ENCODE results near the gene EPS8L2. TPM values are rescaled to one million over a fixed set of nuclear protein-coding genes. Genes with fewer than 3 reads are reported as not detected.

The EPS8L2 gene
- polyA plus RNA-seq, 1 experiment, result 11.0 TPM

- no peaks in the 10 kb centered on the region for H3K27me3 ChIP-seq (ENCODE audit: control insufficient read depth, insufficient read depth, low read length)
- no peaks in the 10 kb centered on the region; the same call in 1 of the 2 replicates for H3K9me3 ChIP-seq (ENCODE audit: control insufficient read depth, insufficient read depth, low read length)
- H3K4me3 ChIP-seq (ENCODE audit: low read depth, low read length), result peak overlapping the region; percentile 67
- no peak for DNase-seq (ENCODE audit: low read depth, low spot score)
- POLR2A ChIA-PET, result interaction anchor here (0.6 to 2.4 kb wide), 5 partner anchors 9 to 169 kb away, joined by 3 to 11 read pairs (median 4); partner anchors contain the start of genes DEAF1, LRRC56 and TMEM80
- H3K27ac ChIP-seq (ENCODE audit: low read depth, low read length), result no peak overlapping the region
- TF ChIP-seq, protein P1, sequence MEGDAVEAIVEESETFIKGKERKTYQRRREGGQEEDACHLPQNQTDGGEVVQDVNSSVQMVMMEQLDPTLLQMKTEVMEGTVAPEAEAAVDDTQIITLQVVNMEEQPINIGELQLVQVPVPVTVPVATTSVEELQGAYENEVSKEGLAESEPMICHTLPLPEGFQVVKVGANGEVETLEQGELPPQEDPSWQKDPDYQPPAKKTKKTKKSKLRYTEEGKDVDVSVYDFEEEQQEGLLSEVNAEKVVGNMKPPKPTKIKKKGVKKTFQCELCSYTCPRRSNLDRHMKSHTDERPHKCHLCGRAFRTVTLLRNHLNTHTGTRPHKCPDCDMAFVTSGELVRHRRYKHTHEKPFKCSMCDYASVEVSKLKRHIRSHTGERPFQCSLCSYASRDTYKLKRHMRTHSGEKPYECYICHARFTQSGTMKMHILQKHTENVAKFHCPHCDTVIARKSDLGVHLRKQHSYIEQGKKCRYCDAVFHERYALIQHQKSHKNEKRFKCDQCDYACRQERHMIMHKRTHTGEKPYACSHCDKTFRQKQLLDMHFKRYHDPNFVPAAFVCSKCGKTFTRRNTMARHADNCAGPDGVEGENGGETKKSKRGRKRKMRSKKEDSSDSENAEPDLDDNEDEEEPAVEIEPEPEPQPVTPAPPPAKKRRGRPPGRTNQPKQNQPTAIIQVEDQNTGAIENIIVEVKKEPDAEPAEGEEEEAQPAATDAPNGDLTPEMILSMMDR (IDR thresholded peaks at IDR 0.05; ENCODE audit: low read depth, low read length), result no peak
- CTCF ChIA-PET, result no interaction called here
These were observed 467 bp downstream of the EPS8L2 start for GRCh38 chr11:706439-706956.

- peak overlapping the region; percentile 31 for H3K27ac ChIP-seq (ENCODE audit: low read depth, low read length)
- H3K27me3 ChIP-seq (ENCODE audit: control insufficient read depth, insufficient read depth, low read length), result no peaks in the 10 kb centered on the region
- TF ChIP-seq, protein P1 (IDR thresholded peaks at IDR 0.05; ENCODE audit: low read depth, low read length), result no peak
- DNase-seq (ENCODE audit: low read depth, low spot score), result no peak
- CTCF ChIA-PET, result no interaction called here
- H3K9me3 ChIP-seq (ENCODE audit: control insufficient read depth, insufficient read depth, low read length), result no peaks in the 10 kb centered on the region; the same call in 1 of the 2 replicates
- POLR2A ChIA-PET, result interaction anchor here (2.4 kb wide), 1 partner anchor 12 kb away, joined by 11 read pairs; the partner anchor contains the start of genes DEAF1 and TMEM80
- peak overlapping the region; percentile 67 for H3K4me3 ChIP-seq (ENCODE audit: low read depth, low read length)
These were observed 1.2 kb downstream of the EPS8L2 start for GRCh38 chr11:706957-707816.

GRCh38 chr11:707817-708420 is 1.9 kb downstream of the EPS8L2 start:
- ChIA-PET POLR2A (no interaction called here), CTCF (no interaction called here)
- H3K27me3 ChIP-seq (ENCODE audit: control insufficient read depth, insufficient read depth, low read length), result no peaks in the 10 kb centered on the region
- DNase-seq (ENCODE audit: low read depth, low spot score), result no peak
- H3K27ac ChIP-seq (ENCODE audit: low read depth, low read length), result no peak overlapping the region
- no peak overlapping the region for H3K4me3 ChIP-seq (ENCODE audit: low read depth, low read length)
- no peaks in the 10 kb centered on the region; the same call in 1 of the 2 replicates for H3K9me3 ChIP-seq (ENCODE audit: control insufficient read depth, insufficient read depth, low read length)
- TF ChIP-seq, protein P1 (IDR thresholded peaks at IDR 0.05; ENCODE audit: low read depth, low read length), result no peak

GRCh38 chr11:708511-708910 is 2.5 kb downstream of the EPS8L2 start:
- TF ChIP-seq, protein P1 (IDR thresholded peaks at IDR 0.05; ENCODE audit: low read depth, low read length), result no peak
- CTCF ChIA-PET, result no interaction called here
- Histone ChIP-seq H3K4me3 (ENCODE audit: low read depth, low read length) (no peak overlapping the region), H3K9me3 (ENCODE audit: control insufficient read depth, insufficient read depth, low read length) (no peaks in the 10 kb centered on the region; the same call in 1 of the 2 replicates), H3K27me3 (ENCODE audit: control insufficient read depth, insufficient read depth, low read length) (no peaks in the 10 kb centered on the region), H3K27ac (ENCODE audit: low read depth, low read length) (no peak overlapping the region)
- DNase-seq (ENCODE audit: low read depth, low spot score), result no peak
- POLR2A ChIA-PET, result no interaction called here
